GM19468 (cell line): ENCODE measurements around the gene LIF.
"Not testable (repeated sequence)": the region's sequence is repeated elsewhere in the genome, so short reads cannot be mapped to it uniquely, and the experiment has no call there.

ENCODE experiments used
- ATAC-seq: cut with Tn5 transposase; IDR thresholded peaks from one replicate; pipeline ENCODE4 v1.9.1; 2021; ENCODE audit warnings: mild to moderate bottlenecking, moderate library complexity, moderate number of reproducible peaks; ENCODE audit not compliant: unreplicated experiment; ENCODE audit errors: extremely low read depth

Gene LIF

DNA sequence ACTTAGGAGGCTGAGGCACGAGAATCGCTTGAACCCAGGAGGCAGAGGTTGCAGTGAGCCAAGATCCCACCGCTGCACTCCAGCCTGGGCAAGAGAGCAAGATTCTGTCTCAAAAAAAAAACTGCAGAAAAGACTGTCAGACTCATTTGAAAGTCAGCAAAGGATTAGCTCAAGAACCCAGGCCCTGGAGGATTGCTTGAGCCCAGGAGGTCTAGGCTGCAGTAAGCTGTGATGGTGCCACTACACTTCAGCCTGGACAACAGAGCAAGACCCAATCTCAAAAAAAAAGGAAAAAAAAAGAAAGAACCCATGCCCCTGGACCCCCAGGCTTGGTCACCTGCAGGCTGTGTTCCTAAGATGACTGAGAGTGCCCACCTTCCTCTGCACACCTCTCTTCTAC is 16.2 kb downstream of the LIF start:
- no peak for ATAC-seq

DNA sequence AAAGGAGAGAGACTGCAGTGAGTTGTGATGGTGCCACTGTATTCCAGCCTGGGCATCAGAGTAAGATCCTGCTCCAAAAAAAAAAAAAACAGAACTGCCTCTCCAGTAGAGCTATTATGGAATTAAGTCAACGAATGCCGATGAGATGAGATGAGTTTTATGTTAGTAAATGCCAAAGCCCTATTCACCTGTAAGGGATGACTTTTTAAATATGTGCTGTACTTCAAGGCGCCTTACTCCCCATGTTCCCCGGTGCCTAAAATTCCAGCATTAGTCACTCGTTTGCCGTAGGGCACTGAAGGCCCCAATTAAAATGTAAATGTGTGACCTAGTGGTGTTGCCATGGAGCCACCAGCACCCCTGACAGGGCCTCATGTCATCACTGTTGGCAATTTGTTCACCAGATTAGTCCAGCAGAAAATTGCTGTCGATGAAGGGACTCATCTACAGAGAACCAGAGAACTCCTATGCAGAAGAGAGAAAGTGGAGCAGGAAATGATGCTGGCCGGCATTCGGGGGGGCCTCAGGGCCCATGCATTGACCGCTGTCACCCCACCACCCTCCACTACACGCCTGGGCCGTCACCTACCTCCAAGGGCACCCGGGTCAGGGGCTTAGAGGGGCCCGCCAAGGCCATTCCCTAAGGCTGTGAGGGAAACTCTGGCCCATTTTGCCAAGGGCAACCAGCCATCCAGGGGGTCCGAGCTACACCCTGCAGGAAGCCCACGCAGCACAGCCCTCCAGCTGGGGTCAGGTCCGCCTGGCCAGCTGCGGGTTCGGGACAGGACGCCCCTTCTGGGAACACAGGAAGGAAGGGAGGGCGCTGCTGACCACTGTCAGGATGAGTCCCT is 17.8 kb downstream of the LIF start:
- ATAC-seq: no peak

DNA sequence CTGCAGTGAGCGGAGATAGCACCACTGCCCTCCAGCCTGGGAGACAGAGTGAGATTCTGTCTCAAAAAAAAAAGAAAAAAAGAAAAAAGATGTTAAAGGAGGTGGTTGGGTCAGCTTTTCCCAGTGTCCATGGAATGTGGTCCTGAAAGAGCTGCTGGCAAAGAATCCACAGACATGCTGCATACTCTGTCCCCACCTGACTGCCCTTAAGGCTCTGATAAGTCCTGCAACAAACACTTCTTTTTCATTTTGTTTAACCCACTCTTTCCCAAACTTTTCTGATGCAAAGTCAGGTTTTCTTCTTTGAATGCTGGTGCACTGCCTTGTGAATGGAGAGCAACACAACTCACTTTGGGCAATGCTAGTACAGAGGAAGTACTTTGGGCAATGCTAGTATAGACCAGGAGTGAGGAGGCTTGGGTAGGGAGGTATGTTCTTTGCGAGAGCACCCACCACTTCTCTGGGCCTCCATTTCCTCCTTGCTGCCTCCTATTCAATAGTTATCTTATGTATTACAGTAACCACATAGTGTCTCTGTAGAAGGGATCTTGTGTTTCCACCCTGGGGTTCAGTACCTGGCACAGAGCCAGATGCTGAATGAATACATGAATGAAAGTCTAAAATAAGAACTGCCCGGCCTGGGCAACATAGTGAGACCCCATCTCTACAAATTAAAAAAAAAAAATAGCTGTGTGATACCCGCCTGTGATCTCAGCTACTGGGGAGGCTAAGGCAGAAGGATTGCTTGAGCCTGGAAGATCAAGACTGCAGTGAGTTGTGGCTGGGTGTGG is 18.9 kb downstream of the LIF start:
- no peak for ATAC-seq

DNA sequence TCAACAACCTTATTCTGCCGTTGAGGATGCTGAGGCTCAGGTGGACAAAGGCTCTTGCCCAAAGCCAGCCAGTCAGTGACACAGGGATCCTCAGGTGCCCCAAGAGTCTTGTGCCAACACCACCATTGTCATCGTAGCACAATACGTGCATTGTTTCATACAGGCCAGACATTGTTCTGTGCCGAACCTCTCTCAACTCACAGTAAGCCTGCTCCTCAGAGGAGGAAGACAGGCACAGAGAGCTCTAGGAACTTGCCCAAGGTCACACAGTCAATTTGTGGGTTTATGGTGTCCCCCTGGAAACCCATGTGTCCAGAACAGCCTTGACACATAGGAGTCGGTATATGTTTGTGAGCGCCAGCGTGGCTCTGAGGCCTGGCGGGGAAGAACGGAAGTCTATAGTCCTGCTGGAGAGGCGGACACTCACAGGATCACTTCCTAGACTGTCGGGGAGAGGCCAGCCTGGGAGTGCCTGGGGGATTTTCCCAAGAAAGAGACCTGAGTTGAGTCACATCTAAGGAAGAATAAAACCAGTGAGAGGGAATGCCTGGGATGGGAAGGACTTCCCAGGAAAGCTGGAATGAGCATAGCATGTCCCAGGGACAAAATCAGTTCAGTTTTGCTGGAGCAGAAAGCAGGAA is 20.2 kb downstream of the LIF start:
- ATAC-seq: no peak

DNA sequence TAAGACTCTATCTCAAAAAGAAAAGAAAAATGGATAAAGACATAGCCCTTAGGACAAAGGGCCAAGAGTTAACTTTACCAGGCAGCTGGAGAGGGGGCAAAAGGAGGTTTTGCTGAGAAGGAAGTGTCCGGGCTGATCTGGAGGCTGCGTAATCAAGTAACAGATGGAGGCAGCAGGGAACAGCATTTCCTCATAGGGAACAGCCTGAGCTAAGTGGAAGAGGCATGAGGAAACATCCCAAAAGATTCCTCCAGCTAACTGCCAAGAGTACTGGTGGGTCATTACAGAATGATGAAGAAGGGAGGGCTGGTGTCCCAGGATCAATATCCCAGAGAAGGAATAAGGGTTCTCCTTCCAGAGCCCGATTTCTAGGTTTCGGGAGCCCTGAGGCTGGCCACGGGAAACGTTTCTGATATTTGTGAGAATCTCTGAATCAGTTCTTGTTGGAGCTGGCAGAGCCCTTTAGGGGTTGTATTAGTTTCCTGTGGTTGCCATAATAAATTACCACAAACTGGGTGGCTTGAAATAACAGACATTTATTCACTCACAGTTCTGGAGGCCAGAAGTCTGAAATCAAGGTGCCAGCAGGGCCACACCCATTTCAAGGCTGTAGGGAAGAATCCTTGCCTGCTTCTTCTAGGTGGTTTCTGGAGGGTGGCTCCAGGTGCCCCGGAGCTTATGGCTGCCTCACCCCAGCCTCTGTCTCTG is 21.2 kb downstream of the LIF start:
- no peak for ATAC-seq

DNA sequence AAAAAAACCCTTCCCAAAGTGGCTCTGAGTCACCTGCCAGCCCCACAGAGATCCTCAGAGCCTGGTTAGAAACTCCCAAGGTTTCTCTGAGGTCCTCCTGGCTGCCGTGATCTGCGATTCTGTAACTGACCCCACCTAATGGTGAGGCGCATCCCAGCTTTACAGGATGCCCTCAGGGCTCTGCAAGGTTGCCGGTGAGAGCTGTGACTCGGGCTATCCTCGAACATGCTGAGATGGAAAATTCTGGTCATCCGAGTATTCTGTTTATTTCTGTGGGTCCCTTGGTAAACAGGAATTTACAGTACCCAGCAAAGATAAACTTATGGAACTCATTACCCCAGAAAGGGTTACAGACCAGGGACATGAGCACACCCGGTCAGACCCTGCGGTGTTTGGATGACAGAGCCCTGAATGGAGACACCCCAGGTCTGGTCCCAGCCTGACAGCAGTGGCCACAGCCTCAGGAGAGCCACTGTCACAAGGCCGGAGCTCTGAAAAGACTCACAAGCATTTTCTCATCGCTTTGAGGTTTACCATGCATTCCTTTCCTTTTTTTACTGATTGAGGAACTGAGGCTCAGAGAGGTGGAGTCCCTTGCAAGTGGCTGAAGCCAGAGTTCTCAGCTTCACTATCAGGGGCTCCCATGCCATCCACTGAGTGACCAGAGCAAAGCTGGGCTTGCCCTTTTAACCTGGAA is 22.2 kb downstream of the LIF start:
- no peak for ATAC-seq

DNA sequence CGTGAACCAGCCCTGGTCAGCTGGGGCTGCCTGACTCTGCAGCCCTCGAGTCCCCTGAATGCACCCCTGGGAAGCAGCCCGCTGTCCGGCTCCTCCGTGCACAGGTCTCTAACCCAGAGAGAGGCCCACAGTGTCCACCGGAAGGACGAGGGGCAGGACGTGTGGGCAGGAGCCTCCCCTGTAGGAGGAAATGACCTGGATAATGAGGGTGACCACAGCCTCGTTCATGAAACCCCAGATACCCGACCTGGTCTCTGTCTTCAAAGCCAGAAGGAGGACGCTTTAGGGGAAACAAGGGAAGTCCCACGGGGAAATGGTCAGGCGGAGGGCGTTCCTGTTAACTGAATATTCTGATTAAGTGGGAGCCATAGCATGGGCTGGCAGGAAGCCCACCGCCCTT is 23.3 kb downstream of the LIF start:
- ATAC-seq: no peak

DNA sequence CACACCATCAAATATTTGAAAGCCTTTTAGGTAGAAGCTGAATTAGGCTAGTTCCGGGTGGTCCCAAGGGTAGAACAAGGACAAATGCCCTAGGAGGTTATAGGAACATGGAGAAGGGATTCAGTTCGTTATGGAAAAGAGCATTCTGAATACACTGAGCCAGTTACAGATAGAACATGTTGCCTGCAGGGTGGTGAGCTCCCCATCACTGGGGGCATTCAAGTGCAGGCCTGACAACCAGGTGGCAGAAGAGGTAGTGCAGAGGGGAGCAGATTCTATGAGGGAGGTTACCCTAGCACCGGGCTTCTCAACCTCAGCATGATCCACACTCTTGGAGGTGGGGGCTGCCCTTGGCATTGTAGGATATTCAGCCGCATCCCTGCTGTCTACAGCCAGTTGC is 24.2 kb downstream of the LIF start:
- ATAC-seq: no peak

DNA sequence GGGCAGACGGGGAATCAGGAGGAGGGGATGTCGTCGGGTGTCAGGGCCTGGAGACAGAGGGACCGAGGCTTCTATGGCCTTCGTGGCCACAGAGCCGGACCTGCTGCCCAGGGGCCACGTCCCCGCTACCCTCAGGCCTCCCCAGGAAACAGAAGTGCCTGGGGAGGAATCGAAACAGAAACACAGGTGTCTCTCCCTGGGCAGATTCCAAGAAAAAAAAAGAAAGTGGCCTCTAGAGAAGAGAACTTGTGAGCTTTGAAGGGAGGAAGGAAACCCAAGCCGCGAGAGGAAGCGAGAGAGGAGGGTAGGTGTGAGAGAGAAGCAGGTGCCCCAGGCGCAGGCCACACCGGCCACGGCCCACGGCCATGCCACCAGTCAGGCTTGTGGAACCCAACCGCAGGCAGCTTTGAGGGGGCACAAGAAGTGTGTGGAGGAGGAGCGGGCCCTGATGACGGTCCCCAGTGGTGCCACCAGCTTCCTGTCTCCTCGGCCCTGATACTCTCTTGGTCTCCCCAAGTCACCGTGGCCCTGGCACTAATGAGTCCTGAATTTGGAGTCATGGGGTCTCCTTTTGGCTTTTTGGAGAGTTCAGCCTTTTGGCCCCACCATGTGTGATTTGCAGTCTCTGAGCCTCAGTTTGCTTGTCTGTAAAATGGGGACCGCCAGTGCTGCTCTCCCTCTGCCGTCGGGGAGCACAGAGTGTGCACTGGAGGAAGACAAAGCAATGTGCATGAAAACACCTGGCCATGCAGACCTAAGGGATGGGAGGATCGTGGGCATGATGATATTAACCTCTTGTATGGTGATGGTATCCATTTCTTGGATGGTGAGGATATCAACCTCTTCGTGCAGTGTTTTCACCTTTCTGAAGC is 25.2 kb downstream of the LIF start:
- ATAC-seq: no peak

DNA sequence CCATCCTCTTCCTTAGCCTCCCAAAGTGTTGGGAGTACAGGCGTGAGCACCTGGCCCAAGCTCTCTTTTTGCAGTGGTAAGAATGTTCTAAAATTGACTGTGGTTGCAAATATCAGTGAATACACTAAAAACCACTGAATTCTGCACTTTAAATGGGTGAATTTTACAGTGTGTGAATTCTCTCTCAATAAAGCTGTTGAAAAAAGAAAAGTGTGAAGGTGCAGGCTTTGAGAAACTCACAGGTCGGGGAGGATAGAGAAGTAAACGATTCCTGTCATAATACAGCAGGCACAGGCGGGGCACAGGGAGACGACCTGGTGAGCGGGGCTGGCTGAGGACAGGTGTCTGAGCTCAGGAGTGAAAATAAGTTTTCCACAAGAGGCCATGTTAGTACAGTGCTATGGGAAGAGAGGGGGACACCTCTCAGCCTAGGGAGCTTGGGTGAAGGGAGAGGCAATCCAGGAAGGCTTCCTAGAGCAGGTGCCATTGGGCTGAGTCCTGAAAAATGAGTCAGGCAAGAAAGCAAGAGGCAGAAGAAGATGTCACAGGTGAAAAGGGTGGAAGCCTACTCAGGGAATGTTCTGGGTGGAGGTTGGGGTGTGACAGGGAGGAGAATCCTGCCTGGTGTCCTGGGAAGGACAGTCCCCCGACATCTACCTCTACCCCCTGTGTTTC is 26.1 kb downstream of the LIF start:
- ATAC-seq: no peak

DNA sequence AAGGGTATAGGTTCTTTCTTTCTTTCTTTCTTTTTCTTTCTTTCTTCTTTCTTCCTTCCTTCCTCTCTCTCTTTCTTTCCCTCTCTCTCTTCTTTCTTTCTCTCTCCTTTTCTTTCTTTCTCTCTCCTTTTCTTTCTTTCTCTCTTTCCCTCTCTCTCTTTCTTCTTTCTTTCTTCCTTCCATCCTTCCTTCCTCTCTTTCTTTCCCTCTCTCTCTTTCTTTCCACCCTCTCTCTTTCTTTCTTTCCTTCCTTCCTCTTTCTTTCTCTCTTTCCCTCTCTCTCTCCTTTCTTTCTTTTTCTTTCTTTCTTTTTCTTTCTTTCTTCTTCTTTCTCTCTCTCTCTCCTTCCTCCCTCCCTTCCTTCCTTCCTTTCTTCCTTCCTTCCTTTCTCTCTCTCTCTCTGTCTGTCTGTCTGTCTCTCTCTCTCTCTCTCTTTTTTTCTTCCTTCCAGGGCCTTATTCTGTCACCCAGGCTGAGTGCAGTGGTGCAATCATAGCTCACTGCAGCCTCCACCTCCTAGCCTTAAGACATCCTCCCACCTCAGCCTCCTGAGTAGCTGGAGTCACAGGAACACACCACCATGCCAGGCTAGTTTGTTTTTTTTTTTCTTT is 26.8 kb downstream of the LIF start:
- no peak for ATAC-seq

DNA sequence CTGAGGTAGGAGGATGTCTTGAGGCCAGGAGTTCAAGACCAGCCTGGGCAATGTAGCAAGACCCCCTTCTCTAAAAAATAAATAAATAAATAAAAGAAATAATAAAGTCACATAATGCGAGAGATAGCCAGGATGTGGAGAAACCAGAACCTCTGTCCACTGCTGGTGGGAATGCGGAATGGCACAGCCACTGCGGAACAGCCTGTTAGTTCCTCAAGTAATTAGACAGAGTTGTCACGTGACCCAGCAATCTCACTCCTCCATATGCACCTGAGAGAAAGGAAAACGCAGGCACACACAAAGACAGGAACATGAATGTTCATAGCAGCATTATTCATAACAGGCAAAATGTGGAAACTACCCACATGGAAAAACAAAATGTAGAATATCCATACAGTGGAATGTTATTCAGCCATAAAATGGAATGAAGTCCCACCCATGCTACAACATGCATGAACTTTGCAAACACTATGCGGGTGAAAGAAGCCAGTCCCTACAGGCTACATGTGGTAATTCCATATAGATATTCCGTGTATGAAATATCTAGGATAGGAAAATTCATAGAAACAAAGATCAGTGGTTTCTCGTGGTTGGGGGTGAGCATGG is 27.4 kb downstream of the LIF start:
- ATAC-seq: no peak

DNA sequence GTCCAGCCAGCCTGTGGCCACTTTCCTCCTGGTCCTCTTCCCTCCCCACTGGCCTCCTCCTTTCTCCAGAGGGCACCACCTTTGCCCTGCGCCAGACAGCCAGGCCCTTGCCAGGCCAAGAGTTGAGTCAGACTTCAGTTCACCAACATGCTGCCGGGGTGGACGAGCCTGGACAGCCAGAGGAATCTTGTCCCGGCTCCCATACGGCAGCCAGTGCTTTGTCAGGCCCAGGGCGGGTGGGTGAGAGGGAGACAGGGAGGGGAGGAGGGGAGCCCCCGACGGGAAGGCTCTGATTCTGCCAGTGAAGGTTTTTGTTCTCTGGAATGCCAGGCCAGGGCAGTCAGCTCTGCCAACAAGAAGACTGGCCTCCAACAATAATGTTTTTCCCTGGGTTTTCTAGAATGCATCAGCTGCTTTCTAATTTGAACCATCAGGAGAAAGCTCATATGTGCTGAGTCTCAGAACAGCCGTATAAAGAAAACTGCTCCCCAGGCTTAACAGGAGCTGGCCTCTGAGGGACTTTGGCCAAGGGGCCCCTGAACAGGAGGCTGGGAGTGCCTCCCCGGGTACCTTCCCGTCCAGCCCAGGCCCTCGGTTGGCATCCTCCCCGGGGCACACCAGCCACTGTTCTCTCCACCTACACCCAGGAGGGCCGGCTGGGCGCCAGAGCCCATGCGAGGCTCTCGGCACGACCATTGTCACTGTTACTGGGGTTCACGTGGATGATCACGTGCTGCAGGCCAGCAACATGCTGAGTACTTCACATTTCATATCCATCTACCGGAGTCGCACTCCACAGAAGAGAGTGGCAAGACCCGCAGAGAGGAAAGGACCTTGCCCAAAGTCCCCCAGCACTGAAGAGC is 28.6 kb downstream of the LIF start:
- ATAC-seq: no peak

DNA sequence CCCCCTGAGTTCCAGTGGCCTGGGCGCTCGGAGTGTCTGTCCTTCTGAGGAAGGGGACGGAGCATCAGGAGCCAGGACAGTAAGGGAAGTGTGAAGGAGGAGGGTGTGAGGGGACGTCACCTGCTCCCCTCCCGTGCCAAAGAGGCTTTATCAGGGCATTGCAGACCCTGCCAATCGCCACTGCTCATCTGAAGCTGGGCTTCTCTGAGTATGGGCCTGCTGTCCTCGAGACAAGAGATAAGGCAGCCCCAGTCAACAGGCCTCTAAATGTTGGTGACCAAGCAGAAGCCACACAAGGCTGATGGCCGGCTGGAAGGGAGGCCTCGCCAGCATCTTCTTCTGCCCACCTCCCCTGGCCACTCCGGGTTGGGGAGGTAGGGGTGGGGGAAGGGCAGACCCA is 29.8 kb downstream of the LIF start:
- no peak for ATAC-seq

DNA sequence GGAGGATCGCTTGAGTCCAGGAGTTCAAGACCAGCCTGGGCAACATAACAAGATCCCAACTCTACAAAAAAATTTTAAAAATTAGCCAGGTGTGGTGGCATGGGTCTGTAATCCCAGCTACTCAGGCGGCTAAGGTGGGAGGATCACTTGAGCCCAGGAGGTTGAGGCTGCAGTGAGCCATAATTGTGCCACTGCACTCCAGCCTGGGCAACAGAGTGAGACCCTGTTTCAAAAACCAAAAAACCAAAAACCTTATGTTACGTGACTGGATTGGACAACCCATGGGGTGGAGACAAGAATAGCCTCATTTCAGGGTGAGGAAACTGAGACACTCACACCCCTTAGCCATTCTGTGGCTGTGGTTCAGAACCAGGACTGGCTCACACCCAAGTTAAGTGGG is 30.3 kb downstream of the LIF start:
- ATAC-seq: not testable (repeated sequence)

DNA sequence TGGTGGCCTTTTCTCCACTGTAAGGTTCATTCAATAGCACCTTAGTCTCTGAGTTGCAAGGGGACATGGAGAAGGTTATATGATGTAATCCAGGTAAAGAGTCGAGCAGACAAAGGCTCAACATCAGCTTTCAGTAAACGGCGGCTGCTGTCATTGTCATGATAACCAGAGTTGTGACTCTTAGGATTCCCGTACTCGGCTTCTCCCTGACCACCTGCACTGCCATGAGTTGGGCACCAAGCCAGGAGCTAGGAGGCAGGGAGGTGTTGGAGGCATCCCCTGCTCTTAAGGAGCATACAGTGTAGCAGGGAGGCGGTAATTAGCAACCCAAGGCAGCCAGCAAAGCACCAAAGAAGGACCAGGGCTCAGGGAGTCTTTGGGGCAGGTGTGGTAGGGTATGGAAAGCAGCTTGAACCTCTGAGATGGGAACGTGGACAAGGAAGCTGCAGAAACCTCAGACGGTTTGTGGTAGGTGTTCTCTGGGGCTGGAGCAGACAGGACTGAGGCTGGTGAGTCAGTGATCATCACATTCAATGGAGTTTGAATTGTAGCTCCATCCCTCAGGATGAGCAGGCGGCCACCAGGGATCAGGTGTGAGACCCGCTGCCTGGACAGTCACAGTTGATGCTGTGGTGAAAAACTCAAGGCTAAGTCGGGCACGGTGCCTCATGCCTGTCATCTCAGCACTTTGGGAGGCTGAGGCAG is 31.7 kb downstream of the LIF start:
- no peak for ATAC-seq
